ENCODE measurements around the gene SULF2.
"Not testable (repeated sequence)": the region's sequence is repeated elsewhere in the genome, so short reads cannot be mapped to it uniquely, and the experiment has no call there.

Gene SULF2

GRCh38 chr20:47794264-47794663, 9.0 kb upstream of the SULF2 start:
- not testable (repeated sequence) for H3K9me3 ChIP-seq (ENCODE audit: control insufficient read depth, insufficient read depth, low read length); H3K36me3 ChIP-seq (ENCODE audit: control insufficient read depth, insufficient read depth, low read length); H3K27ac ChIP-seq (ENCODE audit: low read length); H3K4me3 ChIP-seq (ENCODE audit: low read length); H3K4me1 ChIP-seq (ENCODE audit: control insufficient read depth, insufficient read depth, low read length); DNase-seq (ENCODE audit: low read depth, low spot score); H3K27me3 ChIP-seq (ENCODE audit: control insufficient read depth, insufficient read depth, low read length)
- no CpG with 5 or more reads among the region's 6 CpGs for WGBS (ENCODE audit: insufficient coverage, insufficient read length)

- no CpG with 5 or more reads among the region's 9 CpGs for WGBS (ENCODE audit: insufficient coverage, insufficient read length)
- no peaks in the 10 kb centered on the region for H3K36me3 ChIP-seq (ENCODE audit: control insufficient read depth, insufficient read depth, low read length)
- H3K27ac ChIP-seq (ENCODE audit: low read length), result no peak overlapping the region
- H3K9me3 ChIP-seq (ENCODE audit: control insufficient read depth, insufficient read depth, low read length), result no peaks in the 10 kb centered on the region
- H3K27me3 ChIP-seq (ENCODE audit: control insufficient read depth, insufficient read depth, low read length), result no peaks in the 10 kb centered on the region
- 0 out of 2 replicates have a peak, but pooled peaks cover 3% of the 10 kb centered on the region for H3K4me1 ChIP-seq (ENCODE audit: control insufficient read depth, insufficient read depth, low read length)
- no peak overlapping the region for H3K4me3 ChIP-seq (ENCODE audit: low read length)
- DNase-seq (ENCODE audit: low read depth, low spot score), result no peak
Observed at GRCh38 chr20:47792021-47792618, 6.8 kb upstream of the SULF2 start.

- Histone ChIP-seq H3K36me3 (ENCODE audit: control insufficient read depth, insufficient read depth, low read length) (no peaks in the 10 kb centered on the region), H3K9me3 (ENCODE audit: control insufficient read depth, insufficient read depth, low read length) (no peaks in the 10 kb centered on the region), H3K4me1 (ENCODE audit: control insufficient read depth, insufficient read depth, low read length) (0 out of 2 replicates have a peak, but pooled peaks cover 3% of the 10 kb centered on the region), H3K4me3 (ENCODE audit: low read length) (no peak overlapping the region), H3K27me3 (ENCODE audit: control insufficient read depth, insufficient read depth, low read length) (no peaks in the 10 kb centered on the region; the same call in 1 of the 2 replicates), H3K27ac (ENCODE audit: low read length) (no peak overlapping the region)
- DNase-seq (ENCODE audit: low read depth, low spot score), result no peak
- no CpG with 5 or more reads among the region's 2 CpGs for WGBS (ENCODE audit: insufficient coverage, insufficient read length)
Observed at GRCh38 chr20:47791084-47791599, 5.9 kb upstream of the SULF2 start.

GRCh38 chr20:47790580-47790965, 5.3 kb upstream of the SULF2 start:
- no CpG with 5 or more reads among the region's 5 CpGs for WGBS (ENCODE audit: insufficient coverage, insufficient read length)
- 0 out of 2 replicates have a peak, but pooled peaks cover 3% of the 10 kb centered on the region for H3K4me1 ChIP-seq (ENCODE audit: control insufficient read depth, insufficient read depth, low read length)

GRCh38 chr20:47789764-47790579, 4.7 kb upstream of the SULF2 start:
- no peak overlapping the region for H3K4me3 ChIP-seq (ENCODE audit: low read length)
- no peaks in the 10 kb centered on the region for H3K9me3 ChIP-seq (ENCODE audit: control insufficient read depth, insufficient read depth, low read length)
- no peak for DNase-seq (ENCODE audit: low read depth, low spot score)
- no peak overlapping the region for H3K27ac ChIP-seq (ENCODE audit: low read length)
- H3K27me3 ChIP-seq (ENCODE audit: control insufficient read depth, insufficient read depth, low read length), result peaks cover 2% of the 10 kb centered on the region; the same call in 1 of the 2 replicates
- no peaks in the 10 kb centered on the region for H3K36me3 ChIP-seq (ENCODE audit: control insufficient read depth, insufficient read depth, low read length)
- H3K4me1 ChIP-seq (ENCODE audit: control insufficient read depth, insufficient read depth, low read length), result 0 out of 2 replicates have a peak, but pooled peaks cover 3% of the 10 kb centered on the region
- no CpG with 5 or more reads among the region's 10 CpGs for WGBS (ENCODE audit: insufficient coverage, insufficient read length)

More at GRCh38 chr20:47790580-47790965, 5.3 kb upstream of the SULF2 start:
- H3K27me3 ChIP-seq (ENCODE audit: control insufficient read depth, insufficient read depth, low read length), result peaks cover 2% of the 10 kb centered on the region; the same call in 1 of the 2 replicates
- no peak overlapping the region for H3K4me3 ChIP-seq (ENCODE audit: low read length)
- no peaks in the 10 kb centered on the region for H3K36me3 ChIP-seq (ENCODE audit: control insufficient read depth, insufficient read depth, low read length)
- H3K27ac ChIP-seq (ENCODE audit: low read length), result no peak overlapping the region
- H3K9me3 ChIP-seq (ENCODE audit: control insufficient read depth, insufficient read depth, low read length), result no peaks in the 10 kb centered on the region
- no peak for DNase-seq (ENCODE audit: low read depth, low spot score)

GRCh38 chr20:47789081-47789763, 3.9 kb upstream of the SULF2 start:
- Histone ChIP-seq H3K4me3 (ENCODE audit: low read length) (no peak overlapping the region), H3K27ac (ENCODE audit: low read length) (no peak overlapping the region), H3K4me1 (ENCODE audit: control insufficient read depth, insufficient read depth, low read length) (peaks cover 4% of the 10 kb centered on the region), H3K9me3 (ENCODE audit: control insufficient read depth, insufficient read depth, low read length) (no peaks in the 10 kb centered on the region), H3K27me3 (ENCODE audit: control insufficient read depth, insufficient read depth, low read length) (peaks cover 5% of the 10 kb centered on the region; the same call in 1 of the 2 replicates), H3K36me3 (ENCODE audit: control insufficient read depth, insufficient read depth, low read length) (no peaks in the 10 kb centered on the region)
- WGBS (ENCODE audit: insufficient coverage, insufficient read length), result 100% methylated on average over 3 of the region's 12 CpGs
- DNase-seq (ENCODE audit: low read depth, low spot score), result no peak

- Histone ChIP-seq H3K9me3 (ENCODE audit: control insufficient read depth, insufficient read depth, low read length) (no peaks in the 10 kb centered on the region), H3K27me3 (ENCODE audit: control insufficient read depth, insufficient read depth, low read length) (peaks cover 9% of the 10 kb centered on the region), H3K4me1 (ENCODE audit: control insufficient read depth, insufficient read depth, low read length) (peaks cover 5% of the 10 kb centered on the region), H3K36me3 (ENCODE audit: control insufficient read depth, insufficient read depth, low read length) (no peaks in the 10 kb centered on the region), H3K27ac (ENCODE audit: low read length) (no peak overlapping the region), H3K4me3 (ENCODE audit: low read length) (no peak overlapping the region)
- WGBS (ENCODE audit: insufficient coverage, insufficient read length), result no CpG with 5 or more reads among the region's 11 CpGs
- no peak for DNase-seq (ENCODE audit: low read depth, low spot score)
Observed at GRCh38 chr20:47788741-47789080, 3.4 kb upstream of the SULF2 start.

GRCh38 chr20:47786765-47787107, 1.5 kb upstream of the SULF2 start:
- Histone ChIP-seq H3K4me1 (ENCODE audit: control insufficient read depth, insufficient read depth, low read length) (peaks cover 3% of the 10 kb centered on the region), H3K27me3 (ENCODE audit: control insufficient read depth, insufficient read depth, low read length) (peaks cover 13% of the 10 kb centered on the region), H3K9me3 (ENCODE audit: control insufficient read depth, insufficient read depth, low read length) (no peaks in the 10 kb centered on the region), H3K27ac (ENCODE audit: low read length) (no peak overlapping the region), H3K4me3 (ENCODE audit: low read length) (peak overlapping the region; percentile 34; the same call in 1 of the 2 replicates), H3K36me3 (ENCODE audit: control insufficient read depth, insufficient read depth, low read length) (no peaks in the 10 kb centered on the region)
- WGBS (ENCODE audit: insufficient coverage, insufficient read length), result no CpG with 5 or more reads among the region's 6 CpGs
- DNase-seq (ENCODE audit: low read depth, low spot score), result no peak

- no peaks in the 10 kb centered on the region for H3K9me3 ChIP-seq (ENCODE audit: control insufficient read depth, insufficient read depth, low read length)
- H3K4me1 ChIP-seq (ENCODE audit: control insufficient read depth, insufficient read depth, low read length), result peaks cover 3% of the 10 kb centered on the region
- no CpG with 5 or more reads among the region's 86 CpGs for WGBS (ENCODE audit: insufficient coverage, insufficient read length)
- peaks cover 13% of the 10 kb centered on the region for H3K27me3 ChIP-seq (ENCODE audit: control insufficient read depth, insufficient read depth, low read length)
- no peak overlapping the region for H3K27ac ChIP-seq (ENCODE audit: low read length)
- no peak for DNase-seq (ENCODE audit: low read depth, low spot score)
- H3K4me3 ChIP-seq (ENCODE audit: low read length), result peak overlapping the region; percentile 34
- no peaks in the 10 kb centered on the region for H3K36me3 ChIP-seq (ENCODE audit: control insufficient read depth, insufficient read depth, low read length)
Observed at GRCh38 chr20:47785854-47786764, 828 bp upstream of the SULF2 start.
